Mucosa of stomach (tissue), 1 donor: ENCODE data around the gene CROCC.
"Not testable (repeated sequence)": the region's sequence is repeated elsewhere in the genome, so short reads cannot be mapped to it uniquely, and the experiment has no call there.

Experiments used
- H3K27me3 ChIP-seq: one replicate; pipeline ENCODE4 v1.7.0; 2013; ENCODE audit warnings: mild to moderate bottlenecking, low read length; ENCODE audit not compliant: control insufficient read depth, insufficient read depth
- H3K36me3 ChIP-seq: one replicate; pipeline ENCODE4 v1.7.0; 2013; ENCODE audit warnings: low read length; ENCODE audit not compliant: control insufficient read depth, insufficient read depth
- H3K4me1 ChIP-seq: one replicate; pipeline ENCODE4 v1.7.0; 2013; ENCODE audit warnings: mild to moderate bottlenecking, low read length; ENCODE audit not compliant: control insufficient read depth, insufficient read depth
- H3K4me3 ChIP-seq: one replicate; pipeline ENCODE4 v1.7.0; 2013; ENCODE audit warnings: low read length
- H3K9ac ChIP-seq: one replicate; pipeline ENCODE4 v1.7.0; 2013; ENCODE audit warnings: mild to moderate bottlenecking, low read length, moderate library complexity
- H3K9me3 ChIP-seq: one replicate; pipeline ENCODE4 v1.7.0; 2013; ENCODE audit warnings: mild to moderate bottlenecking, low read length, moderate library complexity; ENCODE audit not compliant: control insufficient read depth
- donor health status: Pancreatic carcinoma.

The CROCC gene

DNA sequence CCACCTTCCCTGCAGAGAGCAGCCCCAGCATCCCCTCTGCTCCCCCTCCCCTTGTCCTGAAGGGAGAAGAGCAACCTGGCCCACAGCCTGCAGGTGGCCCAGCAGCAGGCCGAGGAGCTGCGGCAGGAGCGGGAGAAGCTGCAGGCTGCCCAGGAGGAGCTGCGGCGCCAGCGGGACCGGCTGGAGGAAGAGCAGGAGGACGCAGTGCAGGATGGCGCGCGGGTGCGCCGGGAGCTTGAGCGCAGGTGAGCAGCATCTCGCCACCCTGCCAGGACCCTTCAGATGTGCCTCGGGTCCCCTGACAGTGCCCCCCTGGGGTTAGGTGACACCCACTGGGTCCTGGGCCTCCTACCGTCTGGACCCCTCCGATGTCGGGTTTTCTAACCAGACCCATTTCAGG lies 22.3 kb downstream of the CROCC start:
- no peaks in the 10 kb centered on the region for H3K36me3 ChIP-seq
- H3K4me3 ChIP-seq: no peak overlapping the region
- no peaks in the 10 kb centered on the region for H3K9me3 ChIP-seq
- no peak overlapping the region for H3K9ac ChIP-seq
- no peaks in the 10 kb centered on the region for H3K27me3 ChIP-seq
- H3K4me1 ChIP-seq: peaks cover 11% of the 10 kb centered on the region

DNA sequence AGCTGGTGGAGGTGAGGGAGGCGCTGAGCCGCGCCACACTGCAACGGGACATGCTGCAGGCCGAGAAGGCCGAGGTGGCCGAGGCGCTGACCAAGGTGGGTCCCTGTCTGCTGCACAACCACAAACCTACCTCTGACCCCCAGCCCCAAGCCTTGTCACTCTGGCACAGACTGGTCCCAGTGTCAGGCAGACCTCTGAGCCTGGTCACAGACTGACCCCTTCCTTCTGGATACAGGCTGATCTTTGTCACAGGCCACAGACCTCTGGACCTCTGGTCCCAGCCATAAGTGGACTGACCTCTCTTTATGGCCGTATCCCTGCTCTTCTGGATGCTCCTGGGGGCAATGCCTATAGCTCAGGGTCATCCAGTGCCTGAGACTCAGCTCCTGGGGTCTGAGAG lies 23.8 kb downstream of the CROCC start:
- H3K27me3 ChIP-seq, H3K9me3 ChIP-seq, H3K9ac ChIP-seq, H3K4me3 ChIP-seq, H3K36me3 ChIP-seq: not testable (repeated sequence)
- H3K4me1 ChIP-seq: peaks cover 11% of the 10 kb centered on the region

GRCh38 chr1:16946185-16946584 lies 24.5 kb downstream of the CROCC start:
- H3K36me3 ChIP-seq, H3K27me3 ChIP-seq, H3K9ac ChIP-seq, H3K4me3 ChIP-seq, H3K9me3 ChIP-seq: not testable (repeated sequence)
- peaks cover 11% of the 10 kb centered on the region for H3K4me1 ChIP-seq

DNA sequence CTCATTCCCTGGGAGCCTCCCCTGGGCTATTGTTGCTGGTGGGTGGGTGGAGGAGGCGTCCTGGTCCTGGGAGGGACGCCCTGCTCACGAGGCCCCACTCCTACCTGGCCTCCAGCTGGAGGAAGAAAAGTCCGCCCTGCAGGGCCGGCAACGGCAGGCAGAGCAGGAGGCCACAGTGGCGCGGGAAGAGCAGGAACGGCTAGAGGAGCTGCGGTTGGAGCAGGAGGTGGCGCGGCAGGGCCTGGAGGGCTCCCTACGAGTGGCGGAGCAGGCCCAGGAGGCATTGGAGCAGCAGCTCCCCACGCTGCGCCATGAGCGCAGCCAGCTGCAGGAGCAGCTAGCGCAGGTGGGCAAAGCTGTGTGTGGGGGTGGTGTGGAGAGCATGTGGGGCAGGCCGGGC lies 24.9 kb downstream of the CROCC start:
- H3K9ac ChIP-seq: no peak overlapping the region
- peaks cover 11% of the 10 kb centered on the region for H3K4me1 ChIP-seq
- H3K9me3 ChIP-seq: no peaks in the 10 kb centered on the region
- no peak overlapping the region for H3K4me3 ChIP-seq
- H3K36me3 ChIP-seq: no peaks in the 10 kb centered on the region
- H3K27me3 ChIP-seq: no peaks in the 10 kb centered on the region

GRCh38 chr1:16948282-16948891 lies 26.7 kb downstream of the CROCC start:
- Histone ChIP-seq H3K4me1 (peaks cover 11% of the 10 kb centered on the region), H3K9ac (peak overlapping the region; percentile 62)
- H3K27me3 ChIP-seq, H3K4me3 ChIP-seq, H3K9me3 ChIP-seq, H3K36me3 ChIP-seq: not testable (repeated sequence)

- not testable (repeated sequence) for H3K36me3 ChIP-seq, H3K27me3 ChIP-seq
Measured at GRCh38 chr1:16949026-16949425, 27.3 kb downstream of the CROCC start.

GRCh38 chr1:16952376-16952775 lies 30.6 kb downstream of the CROCC start:
- not testable (repeated sequence) for H3K4me3 ChIP-seq, H3K9ac ChIP-seq, H3K36me3 ChIP-seq, H3K9me3 ChIP-seq, H3K27me3 ChIP-seq
- H3K4me1 ChIP-seq: peaks cover 11% of the 10 kb centered on the region

More at GRCh38 chr1:16949026-16949425, 27.3 kb downstream of the CROCC start:
- H3K4me1 ChIP-seq: peaks cover 11% of the 10 kb centered on the region
- not testable (repeated sequence) for H3K9me3 ChIP-seq, H3K9ac ChIP-seq, H3K4me3 ChIP-seq

- Histone ChIP-seq H3K4me3 (no peak overlapping the region), H3K27me3 (no peaks in the 10 kb centered on the region), H3K9me3 (no peaks in the 10 kb centered on the region), H3K36me3 (no peaks in the 10 kb centered on the region), H3K9ac (no peak overlapping the region), H3K4me1 (no peaks in the 10 kb centered on the region)
Measured at GRCh38 chr1:16954579-16954978, 32.8 kb downstream of the CROCC start.

- H3K4me3 ChIP-seq: no peak overlapping the region
- H3K27me3 ChIP-seq: no peaks in the 10 kb centered on the region
- no peaks in the 10 kb centered on the region for H3K36me3 ChIP-seq
- H3K9me3 ChIP-seq: no peaks in the 10 kb centered on the region
- H3K9ac ChIP-seq: no peak overlapping the region
- H3K4me1 ChIP-seq: peaks cover 1% of the 10 kb centered on the region
Measured at GRCh38 chr1:16955186-16955585, 33.5 kb downstream of the CROCC start.

GRCh38 chr1:16956775-16957174 lies 35.0 kb downstream of the CROCC start:
- H3K27me3 ChIP-seq: no peaks in the 10 kb centered on the region
- no peak overlapping the region for H3K9ac ChIP-seq
- peaks cover 9% of the 10 kb centered on the region for H3K4me1 ChIP-seq
- no peaks in the 10 kb centered on the region for H3K36me3 ChIP-seq
- H3K4me3 ChIP-seq: no peak overlapping the region
- H3K9me3 ChIP-seq: no peaks in the 10 kb centered on the region

DNA sequence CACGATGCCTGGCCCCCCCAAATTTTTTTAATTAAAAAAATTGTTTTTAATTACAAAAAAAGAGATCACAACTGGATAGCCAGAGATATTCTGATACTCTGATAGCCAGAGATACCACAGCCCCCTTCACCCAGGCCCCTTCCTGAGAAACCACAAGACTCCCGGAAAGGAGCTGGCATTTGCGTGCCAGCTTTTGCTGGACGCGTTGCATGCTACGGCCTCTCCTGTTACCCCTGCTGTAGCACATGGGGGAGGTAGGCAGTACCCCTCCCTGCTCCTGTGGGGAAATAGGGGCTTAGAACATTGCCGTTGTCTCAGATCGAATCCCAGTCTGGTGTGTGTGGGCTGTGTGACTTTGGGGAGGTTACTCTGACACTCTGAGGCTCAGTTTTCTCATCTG lies 36.0 kb downstream of the CROCC start:
- peaks cover 9% of the 10 kb centered on the region for H3K4me1 ChIP-seq
- H3K36me3 ChIP-seq: no peaks in the 10 kb centered on the region

DNA sequence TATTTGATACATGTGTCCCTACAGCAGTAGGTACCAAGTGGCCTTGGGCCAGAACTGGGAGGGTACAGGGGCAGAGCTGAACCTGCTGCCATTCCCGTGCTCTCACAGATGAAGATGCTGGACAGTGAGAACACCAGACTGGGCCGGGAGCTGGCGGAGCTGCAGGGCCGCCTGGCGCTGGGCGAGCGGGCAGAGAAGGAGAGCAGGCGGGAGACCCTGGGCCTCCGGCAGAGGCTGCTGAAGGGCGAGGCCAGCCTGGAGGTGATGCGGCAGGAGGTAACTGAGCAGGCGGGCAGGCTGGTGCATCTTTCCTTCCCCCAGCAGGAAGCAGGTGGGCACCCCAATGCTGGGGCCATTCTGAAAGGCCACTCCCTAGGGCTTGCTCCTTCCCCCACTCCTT lies 36.7 kb downstream of the CROCC start:
- no peaks in the 10 kb centered on the region for H3K9me3 ChIP-seq
- no peaks in the 10 kb centered on the region for H3K36me3 ChIP-seq
- H3K4me1 ChIP-seq: peaks cover 9% of the 10 kb centered on the region
- H3K27me3 ChIP-seq: no peaks in the 10 kb centered on the region
- H3K4me3 ChIP-seq: no peak overlapping the region
- H3K9ac ChIP-seq: no peak overlapping the region

More for the DNA sequence above, 36.0 kb downstream of the CROCC start:
- no peak overlapping the region for H3K4me3 ChIP-seq
- no peak overlapping the region for H3K9ac ChIP-seq
- H3K27me3 ChIP-seq: no peaks in the 10 kb centered on the region
- no peaks in the 10 kb centered on the region for H3K9me3 ChIP-seq
